NCI-H2029 treated with DMSO at 0.1 percent for 48 hours (cell line): Measurements from ENCODE around the gene TOM1.
A peak's percentile ranks its signal among the peaks of the same experiment; 100 is the strongest.

Experiments
- DNase-seq: peaks from one replicate; lab custom pipeline; 2025; lab: John Stamatoyannopoulos, UW

TOM1 gene

GRCh38 chr22:35324067-35324466, 24.4 kb downstream of the TOM1 start:
- no peak for DNase-seq

DNA sequence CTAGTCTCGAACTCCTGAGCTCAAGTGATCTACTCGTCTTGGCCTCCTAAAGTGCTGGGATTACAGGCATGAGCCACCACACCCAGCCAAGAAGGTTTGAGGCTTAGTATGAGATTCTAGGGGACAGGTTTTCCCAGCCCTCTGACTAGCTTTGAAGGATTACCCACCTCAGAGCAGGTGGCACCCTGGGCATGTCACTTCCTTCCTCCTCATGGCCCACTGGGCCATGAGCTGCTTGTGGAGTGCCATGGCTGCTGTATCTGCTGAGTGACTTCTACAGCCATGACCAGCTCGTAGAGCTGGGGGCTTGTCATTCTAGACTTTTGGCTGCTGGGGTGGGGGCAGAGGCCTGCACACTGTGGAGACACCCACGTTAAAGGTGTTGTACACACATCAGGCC, 25.1 kb downstream of the TOM1 start:
- no peak for DNase-seq

DNA sequence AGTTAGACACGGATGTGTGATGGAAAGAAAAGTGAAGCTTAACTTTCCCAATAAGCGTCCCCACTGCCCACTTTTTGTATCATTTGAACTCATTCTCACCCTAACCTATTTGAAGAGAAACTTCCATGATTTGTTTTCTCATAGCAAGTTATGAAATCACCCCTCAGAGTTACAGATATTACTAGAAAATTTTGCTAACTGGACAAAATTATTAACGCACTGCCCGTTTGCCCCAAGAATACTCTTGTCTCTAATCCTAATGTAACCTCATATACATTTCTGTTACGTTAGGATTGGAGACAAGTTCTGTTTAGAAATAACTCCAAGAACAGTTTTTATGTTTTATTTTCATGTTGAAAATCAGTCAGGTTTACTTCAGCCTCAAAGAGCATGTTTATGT, 25.5 kb downstream of the TOM1 start:
- DNase-seq: no peak

DNA sequence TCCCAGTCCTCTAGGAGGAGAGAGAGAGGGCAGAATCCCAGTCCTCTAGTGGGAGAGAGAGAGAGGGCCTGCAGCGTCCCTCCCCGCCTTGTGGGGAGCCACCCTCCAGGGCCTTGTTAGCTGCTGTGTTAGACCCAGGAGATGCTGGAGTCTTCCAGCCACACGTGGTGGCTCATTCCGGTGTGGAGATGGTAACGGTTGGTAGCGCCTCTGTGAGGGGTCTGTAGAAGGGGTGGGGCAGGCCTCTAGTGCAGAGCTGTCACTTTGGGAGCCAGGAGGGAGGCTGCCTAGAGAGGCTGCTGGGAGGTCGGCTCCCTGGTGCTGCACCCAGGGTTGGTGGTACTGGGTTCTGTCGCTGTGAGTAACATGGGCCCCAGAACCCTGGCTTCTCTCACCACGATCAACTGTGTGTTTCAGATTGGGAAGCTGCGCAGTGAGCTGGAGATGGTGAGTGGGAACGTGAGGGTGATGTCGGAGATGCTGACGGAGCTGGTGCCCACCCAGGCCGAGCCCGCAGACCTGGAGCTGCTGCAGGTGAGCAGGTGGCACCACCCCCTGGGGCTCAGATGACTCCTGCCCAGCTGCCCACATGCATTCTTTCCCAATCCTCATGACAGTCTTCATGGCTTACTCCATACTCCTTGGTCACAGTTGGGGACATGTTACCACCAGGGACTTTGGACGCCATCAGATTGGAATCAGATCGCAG, 27.3 kb downstream of the TOM1 start:
- DNase-seq: no peak

- no peak for DNase-seq
Measured at GRCh38 chr22:35327690-35328471, 28.2 kb downstream of the TOM1 start.

GRCh38 chr22:35328472-35328885, 28.8 kb downstream of the TOM1 start:
- peak; percentile 32 for DNase-seq

DNA sequence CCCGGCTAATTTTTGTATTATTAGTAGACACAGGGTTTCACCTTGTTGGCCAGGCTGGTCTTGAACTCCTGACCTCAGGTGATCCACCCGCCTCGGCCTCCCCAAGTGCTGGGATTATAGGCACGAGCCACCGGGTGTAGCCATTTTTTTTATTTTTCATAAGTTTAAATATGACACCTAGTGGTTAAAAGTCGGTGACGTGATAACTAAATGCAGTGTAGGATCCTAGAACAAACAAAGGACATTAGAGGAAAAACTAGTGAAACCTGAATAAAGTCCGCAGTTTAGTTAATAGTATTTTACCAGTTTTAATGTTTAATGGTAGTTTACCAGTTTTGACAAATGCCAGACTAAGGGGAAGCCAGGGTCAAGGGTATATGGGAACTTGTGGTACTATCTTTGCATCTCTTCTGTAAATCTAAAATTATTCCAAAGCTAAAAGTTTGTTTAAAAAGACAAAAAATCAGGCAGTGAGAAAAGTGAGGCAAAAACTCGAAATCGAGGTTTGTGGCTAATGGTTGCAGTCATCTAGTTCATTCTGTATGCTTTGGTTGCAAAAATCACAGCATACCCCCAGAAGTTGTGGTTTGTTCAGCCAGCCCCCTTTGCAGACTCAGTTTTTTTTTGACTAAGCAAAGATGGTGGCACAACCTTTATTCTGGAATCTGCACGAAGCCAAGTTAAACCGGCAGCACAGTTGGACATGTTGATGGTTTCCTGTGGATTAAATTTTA, 29.6 kb downstream of the TOM1 start:
- DNase-seq: no peak

GRCh38 chr22:35330258-35330861, 30.7 kb downstream of the TOM1 start:
- peak; percentile 65 for DNase-seq

DNA sequence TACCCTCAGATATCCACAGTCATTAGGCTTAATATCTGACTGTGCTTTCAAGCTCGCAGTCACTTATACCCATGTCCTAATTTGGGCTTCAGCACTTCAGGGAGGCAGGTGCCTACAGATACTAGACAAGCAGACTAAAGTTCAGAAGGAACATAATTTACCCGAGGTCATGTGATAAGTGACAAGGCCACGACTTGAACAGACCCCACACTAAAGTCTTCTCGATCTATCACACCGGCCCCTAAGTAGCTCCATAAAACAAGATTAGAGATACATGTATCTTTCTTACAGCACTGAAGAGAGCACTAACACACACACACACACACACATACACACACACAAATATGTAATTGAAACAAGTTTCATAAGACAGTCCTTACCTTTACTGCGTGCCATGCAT, 32.6 kb downstream of the TOM1 start:
- DNase-seq: no peak

DNA sequence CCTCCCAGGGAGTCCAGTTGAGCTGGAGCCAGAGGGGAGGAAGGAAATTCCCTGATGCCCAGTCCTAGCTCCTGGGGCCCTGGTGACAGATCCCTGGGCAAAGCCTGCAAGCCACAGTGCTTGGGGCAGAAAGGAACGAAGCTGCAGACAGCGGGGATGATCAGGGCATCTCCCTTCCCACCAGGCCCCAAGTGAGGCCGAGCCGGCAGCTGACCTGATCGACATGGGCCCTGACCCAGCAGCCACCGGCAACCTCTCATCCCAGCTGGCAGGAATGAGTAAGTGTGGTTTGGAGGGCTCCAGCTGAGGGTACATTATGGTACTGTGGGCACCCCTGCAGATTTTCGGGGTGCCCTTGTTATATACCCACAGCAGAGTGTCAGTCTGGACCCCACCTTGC, 33.5 kb downstream of the TOM1 start:
- no peak for DNase-seq

DNA sequence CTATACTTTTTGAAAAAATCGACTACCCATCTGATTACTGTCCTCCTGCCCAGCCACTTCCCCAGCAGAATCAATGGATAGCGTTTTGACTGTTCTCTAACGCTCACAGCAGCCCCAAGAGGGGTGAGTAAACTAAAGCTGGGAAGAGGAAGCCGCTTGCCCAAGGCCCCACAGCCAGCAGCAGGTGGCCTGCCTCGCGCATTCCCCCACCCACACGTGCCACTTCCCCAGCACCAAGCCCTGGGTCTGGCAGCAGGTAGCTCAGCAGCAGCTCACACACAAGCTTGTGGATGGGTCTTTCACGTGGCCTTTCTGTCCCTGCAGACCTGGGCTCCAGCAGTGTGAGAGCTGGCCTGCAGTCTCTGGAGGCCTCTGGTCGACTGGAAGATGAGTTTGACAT, 34.3 kb downstream of the TOM1 start:
- no peak for DNase-seq

- no peak for DNase-seq
Measured at GRCh38 chr22:35335468-35335867, 35.8 kb downstream of the TOM1 start.

- no peak for DNase-seq
Measured at GRCh38 chr22:35335936-35336781, 36.5 kb downstream of the TOM1 start.

GRCh38 chr22:35337932-35338331, 38.2 kb downstream of the TOM1 start:
- no peak for DNase-seq

GRCh38 chr22:35341090-35341874, 41.6 kb downstream of the TOM1 start:
- no peak for DNase-seq

- DNase-seq: no peak
Measured at GRCh38 chr22:35342390-35342789, 42.7 kb downstream of the TOM1 start.

DNA sequence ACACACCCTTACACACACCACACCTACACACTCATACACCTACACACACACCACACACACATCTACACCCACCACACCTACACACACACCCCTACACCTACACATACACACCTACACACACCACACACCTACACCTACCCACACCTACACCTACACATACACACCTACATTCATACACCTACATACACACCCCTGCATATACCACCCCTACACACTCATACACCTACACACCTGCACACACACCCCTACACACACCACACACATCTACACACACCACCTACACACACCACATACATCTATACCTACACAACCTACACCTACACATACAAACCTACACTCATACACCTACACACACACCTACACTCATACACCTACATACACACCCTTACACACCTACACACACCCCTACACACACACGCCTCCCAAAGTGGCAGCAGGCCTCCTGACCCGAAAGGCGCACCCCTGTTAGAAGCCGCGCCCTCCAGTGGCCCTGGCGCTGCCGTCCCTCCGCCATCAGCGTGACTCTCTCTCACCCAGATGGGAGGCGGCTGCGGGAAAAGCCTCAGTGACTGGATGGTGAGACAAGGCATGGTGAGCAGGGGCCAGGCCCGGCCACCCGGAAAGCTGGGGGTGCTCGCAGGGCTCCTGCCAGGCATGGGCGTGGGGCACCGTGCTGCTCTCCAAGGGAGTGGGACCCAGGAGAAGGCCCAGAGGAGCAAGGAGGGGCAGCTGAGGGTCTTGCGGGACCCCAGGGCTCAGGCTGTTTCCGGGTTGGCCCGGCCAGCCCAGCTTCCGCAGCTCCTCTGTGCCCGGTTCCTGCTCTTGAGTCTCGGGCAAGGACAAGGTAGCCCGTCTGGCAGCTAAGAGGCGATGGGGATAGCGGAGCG, 44.2 kb downstream of the TOM1 start:
- DNase-seq: no peak

- no peak for DNase-seq
Measured at GRCh38 chr22:35344956-35345690, 45.4 kb downstream of the TOM1 start.
